T-helper 2 cell (primary cell): ENCODE measurements around the gene ADARB1.

Source experiments
- DNase-seq, 5 experiments: peaks; one replicate each; pipeline versions ENCODE4 v3.0.0 to v3.0.0-alpha.2; 2012 to 2022

Gene ADARB1

DNA sequence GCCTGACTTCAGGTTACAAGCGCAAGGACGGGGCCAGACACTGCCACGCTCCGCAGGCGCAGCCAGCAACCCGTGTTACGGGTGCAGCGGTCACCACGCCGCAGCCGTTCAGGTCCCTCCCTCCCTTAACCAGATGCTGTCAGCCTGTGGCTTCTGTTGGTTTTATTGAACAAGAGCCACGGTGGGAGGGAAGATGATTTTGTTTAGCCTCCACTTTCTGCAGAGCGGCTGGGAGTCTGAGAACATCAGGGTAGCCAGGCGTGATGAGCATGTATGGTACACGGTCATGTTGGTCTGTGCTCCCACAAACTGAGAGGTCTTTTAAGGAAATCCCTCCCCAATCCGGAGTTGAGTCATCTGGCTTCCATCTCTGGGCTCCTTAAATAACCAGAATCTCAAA, 18.5 kb upstream of the ADARB1 start:
- no peak for DNase-seq

DNA sequence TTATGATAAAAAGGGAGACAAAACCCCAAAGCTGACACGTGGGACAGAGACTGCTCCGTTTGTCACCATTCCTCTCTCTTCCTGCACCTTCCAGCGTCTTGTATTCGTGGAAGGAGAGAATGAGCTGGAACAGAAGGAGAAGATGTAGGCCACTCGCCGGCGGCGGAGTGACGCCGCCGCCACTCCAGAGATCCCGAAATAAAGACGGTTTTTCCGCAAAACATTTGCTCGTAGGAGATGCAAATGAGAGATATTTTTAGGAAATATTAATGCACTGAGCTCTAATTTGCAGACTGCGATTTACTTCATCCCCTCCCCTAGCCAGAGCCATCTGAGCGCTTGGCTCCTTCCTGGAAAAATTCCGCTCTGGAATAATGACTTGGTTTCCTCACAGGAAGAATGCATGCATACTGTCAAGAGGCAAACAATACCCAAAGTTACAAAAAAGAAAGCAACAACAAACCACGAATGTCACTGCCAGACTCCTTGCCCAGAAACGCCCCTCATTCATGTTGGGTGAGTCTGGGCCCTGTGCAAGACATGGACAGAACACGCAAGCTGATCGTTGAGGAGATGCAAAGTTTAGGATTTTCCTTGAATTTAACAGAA, 18.0 kb upstream of the ADARB1 start:
- DNase-seq = no peak

DNA sequence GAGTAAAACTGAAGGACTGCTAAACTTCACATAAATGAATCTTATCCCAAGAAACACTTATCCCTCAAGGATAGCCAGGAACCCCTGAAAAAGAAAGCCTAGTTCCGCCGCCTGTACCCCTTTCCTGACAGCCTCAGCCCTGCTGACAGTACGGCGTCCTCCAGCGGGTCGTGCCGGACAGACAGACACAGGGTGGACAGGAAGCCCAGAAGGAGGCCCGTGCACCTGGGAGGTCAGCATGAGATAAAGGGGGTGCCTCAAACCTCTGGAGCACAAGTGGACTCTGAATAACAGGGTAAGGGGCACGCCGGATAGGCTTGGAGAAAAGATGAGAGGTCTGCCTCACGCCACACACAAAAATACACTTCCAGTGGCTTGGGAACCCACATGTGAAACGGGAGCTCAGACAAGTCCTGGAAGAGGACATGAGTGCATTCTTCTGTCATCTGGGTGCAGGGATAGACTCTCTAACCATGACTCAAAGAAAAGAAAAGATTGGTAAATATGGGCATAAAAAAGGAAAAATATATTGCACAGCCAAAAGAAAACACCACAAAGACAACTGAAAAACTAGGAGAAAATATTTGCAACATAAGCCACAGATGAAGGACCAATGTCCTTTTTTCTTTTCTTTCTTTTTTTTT, 17.3 kb upstream of the ADARB1 start:
- DNase-seq = no peak

DNA sequence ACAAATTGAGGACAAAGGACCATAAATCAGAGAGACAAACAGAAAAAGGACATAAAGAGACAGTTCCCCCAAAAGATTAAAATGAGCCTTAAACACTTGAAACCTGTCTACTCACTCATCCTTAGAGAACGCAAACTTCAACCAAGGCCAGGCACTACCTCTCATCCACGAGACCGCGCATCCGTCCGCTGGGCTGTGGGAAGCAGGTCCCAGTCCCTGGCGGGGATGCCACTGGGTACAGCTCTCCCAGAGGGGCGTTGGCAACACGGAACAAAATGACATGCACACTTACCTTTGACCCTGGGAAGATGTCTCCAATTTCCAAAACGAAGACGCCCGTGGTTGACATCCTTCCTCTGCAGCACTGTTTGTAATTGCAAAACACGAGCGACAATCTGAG, 16.5 kb upstream of the ADARB1 start:
- no peak for DNase-seq

DNA sequence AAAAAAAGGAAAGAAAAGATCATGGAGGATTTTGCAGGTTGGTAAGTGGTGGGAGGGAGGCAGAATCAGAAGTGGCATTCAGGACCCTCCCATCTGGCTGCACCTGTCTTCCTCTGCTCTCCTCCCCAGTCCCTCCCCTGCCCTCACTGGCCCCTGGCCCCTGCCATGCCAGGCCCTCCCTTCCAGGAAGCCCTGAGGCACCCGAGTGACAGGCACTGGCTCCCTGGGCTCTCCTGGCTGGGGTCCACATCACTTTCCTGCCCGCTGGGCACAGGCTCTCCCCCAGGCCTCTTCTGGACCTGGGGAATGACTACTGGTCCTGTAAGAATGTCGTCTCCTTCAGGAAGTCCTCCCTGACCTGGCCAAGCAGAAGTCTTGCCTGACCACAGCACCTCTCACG, 15.3 kb upstream of the ADARB1 start:
- no peak for DNase-seq

DNA sequence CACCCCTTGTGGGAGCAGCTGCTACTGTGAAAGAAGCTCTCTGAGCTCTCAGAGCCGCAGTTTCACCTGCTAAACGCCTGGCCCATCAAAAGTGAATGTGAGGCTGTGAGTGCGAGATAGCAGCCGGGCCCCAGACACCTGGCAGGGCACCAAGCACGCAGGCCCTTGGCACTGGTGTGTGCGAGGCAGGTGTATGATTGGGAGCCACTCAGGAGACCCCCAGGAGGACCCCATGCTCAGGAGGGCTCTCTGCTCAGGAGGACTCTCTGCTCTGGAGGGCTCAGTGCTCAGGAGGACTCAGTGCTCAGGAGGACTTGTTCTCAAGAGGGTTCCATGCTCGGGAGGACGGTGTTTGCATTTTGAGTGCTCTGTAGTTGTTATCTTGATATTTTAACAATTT, 14.3 kb upstream of the ADARB1 start:
- DNase-seq = no peak

DNA sequence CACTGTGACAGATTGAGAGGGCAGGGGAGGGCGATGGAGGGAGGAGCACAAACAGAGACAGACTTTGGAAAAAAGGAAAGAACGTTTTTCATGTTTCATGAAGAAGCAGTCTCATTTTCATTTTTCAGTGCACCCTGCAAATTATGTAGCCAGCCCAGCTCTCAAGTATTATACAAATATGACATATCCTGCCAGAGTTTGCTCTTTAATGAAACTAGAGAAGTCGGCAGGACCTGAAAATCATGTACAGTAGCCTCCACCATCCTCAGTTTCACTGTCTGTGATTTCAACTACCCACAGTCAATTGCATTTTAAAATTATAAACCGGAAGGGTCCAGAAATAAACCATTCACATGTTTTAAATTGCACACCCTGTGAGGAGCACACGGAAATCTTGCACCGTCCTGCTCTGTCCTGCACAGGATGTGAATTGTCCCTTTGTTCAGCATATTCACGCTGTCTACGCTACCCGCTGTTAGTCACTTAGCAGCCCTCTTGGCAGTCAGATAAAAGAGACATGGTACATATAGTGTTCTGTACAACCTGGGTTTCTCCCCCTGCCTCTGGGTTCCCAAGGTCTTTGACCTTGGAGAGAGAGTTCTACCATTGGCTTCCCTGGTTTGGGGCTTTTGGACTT, 13.6 kb upstream of the ADARB1 start:
- DNase-seq = no peak

DNA sequence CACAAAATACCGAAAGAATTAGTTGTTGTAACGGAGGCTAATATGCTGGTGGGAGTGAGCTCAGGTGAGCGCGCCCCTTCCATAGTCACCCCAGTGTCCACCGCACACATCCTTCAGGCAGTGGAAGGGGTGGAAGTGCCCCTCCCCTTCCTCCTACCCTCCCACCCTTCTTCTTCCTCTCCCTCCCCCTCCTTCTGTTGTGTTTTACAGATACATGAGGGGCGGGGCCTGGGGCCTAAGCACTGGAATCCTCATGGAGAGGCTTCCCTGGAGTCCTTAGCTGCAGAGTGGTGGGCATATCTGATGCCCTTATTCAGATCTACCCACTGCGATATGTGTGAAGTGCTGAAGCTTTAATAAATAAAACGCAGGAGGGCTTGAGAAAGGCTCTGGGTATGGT, 10.3 kb upstream of the ADARB1 start:
- no peak for DNase-seq

DNA sequence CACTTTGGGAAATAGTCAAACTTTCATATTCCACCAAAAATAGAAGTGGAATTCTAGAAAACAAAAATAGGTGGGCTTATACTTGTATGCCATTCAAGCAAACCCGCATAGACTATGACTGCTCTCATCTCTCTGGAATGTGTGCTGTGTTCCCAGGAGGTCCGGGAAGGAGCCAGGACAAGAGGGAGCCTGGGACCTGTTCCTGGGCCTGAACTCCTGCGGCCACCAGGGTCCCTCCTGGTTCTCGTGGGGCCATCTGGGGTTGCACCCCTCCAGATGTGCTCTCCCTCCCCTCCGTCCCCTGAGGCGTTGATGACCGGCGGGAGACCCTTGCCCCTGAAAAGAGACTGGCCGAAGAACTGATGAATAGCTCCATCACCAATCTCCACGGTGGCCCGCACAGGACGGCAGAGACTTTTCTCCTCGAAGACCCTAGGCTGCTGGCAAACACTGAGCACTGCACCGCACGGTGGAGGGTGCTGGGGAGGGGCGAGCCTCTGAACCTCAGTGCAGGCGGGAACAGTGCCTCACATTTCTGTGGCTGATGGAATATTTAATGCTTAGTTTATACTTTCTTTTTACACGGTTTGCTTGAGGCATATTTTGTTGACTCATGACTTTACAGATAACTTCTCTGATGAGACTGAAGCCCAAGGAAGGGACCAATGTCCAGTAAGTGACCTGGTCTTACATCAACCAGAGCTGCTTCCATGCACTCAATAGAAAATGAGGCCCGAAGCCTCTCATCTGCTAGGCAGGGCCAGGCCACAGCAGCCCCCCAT, 9.6 kb upstream of the ADARB1 start:
- DNase-seq = no peak

DNA sequence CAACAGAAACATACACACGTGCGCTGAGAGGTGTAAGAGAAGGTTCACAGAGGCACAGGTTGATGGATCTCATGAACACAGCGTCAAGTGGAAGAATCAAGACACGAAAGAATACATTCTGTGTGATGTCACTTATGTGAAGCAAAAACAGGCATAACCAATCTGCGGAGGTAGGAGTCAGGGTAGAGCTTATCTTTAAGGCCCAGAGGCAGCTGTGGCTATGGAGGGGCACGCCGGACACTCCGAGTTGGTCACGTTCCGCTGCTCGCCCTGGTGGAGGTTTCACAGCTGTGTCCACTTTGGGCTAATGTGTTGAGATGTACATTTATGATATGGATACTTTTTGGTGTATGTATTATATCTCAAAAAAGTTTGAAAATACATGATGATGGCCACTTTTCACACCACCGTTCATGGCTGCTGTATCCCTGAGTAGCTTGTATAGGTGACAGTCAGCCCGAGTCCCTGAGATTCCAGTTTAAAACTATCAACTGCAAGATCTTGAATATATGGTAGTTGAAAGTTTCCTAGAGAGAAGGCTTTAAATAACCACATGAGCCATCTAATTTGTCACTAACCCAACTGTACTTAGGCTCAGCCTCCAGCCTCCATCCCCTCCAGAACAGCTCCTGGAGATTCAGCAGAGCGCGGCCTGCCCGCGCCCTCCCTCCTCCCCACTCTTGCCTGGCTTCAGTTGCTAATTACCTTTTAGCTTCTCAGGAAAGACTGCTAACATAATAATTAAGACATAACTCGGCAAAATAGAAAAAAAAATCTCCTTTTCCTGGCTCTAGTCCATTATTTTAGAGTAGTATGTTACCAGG, 6.7 kb upstream of the ADARB1 start:
- DNase-seq = no peak

DNA sequence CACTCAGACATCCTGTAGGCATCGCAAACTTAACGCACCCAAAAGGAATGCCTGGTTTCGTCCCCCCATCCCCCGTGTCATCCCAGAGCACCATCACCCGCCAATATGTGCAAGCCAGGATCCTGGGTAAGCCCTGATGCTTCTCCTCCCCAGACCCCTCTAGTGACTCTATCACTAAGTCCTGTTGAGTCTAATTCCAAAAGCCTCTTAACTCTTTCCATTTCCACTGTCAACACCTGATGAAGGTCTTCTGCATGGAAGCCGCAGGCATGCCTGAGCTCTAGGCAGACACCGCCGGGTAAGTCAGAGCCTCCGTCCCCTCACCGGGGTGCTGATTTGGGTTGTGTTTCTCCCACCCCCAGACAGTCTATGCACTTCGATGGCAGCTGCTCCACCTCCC, 5.3 kb upstream of the ADARB1 start:
- DNase-seq = no peak

DNA sequence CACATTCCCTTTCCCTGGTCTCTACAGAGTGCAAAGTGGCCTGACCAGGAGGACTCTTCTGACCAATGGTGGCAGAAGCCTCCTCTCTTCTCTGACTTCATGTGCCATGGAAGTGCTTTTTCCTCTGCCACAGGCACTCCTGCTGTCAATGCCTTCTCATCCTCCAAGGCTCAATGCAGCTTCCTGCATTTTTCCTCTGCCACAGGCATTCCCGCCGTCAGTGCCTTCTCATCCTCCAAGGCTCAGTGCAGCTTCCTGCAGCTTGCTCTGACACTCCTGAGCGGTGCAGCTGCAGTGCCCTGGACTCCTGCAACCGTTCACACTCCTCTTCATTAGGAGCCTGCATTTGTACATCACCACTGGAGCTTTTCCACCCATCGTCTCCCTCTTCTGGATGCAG, 4.7 kb upstream of the ADARB1 start:
- DNase-seq = no peak

DNA sequence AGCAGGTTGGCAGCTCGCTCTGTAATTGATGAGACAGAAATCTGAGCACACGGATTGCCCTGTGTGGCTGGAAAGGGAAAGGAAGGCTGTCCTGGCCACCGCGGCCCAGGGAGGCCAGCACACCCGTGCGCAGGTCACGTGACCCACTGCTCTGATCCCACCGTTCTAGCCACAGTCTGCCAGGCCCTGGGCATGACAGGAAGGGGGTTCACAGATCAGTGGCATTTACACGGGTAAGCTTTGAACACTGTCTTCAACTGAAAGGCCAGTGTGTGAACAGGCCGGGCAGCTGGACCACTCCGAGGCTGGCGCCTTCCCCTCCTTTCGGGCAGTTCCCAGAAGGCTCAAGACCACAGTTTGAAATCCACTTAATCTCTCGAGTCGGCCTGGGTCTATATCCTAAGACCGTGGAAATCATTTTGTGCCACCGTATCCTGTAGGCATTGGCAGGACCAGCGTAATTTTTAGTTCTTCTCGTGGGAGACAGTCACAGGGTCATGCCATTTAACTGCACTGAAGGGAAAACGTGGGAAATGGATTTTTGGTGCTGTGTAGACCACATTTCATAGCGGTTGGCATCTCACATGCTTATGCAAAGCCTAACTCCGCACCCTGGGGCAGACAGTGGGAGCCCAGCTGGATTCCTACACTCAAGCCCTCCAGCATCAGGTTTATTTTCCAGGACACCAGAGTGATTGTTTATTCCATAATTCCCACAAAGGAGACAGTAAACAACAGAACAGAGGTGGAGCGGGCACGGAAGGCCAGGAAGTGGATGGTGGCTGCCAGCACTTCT, 3.1 kb upstream of the ADARB1 start:
- DNase-seq = no peak

DNA sequence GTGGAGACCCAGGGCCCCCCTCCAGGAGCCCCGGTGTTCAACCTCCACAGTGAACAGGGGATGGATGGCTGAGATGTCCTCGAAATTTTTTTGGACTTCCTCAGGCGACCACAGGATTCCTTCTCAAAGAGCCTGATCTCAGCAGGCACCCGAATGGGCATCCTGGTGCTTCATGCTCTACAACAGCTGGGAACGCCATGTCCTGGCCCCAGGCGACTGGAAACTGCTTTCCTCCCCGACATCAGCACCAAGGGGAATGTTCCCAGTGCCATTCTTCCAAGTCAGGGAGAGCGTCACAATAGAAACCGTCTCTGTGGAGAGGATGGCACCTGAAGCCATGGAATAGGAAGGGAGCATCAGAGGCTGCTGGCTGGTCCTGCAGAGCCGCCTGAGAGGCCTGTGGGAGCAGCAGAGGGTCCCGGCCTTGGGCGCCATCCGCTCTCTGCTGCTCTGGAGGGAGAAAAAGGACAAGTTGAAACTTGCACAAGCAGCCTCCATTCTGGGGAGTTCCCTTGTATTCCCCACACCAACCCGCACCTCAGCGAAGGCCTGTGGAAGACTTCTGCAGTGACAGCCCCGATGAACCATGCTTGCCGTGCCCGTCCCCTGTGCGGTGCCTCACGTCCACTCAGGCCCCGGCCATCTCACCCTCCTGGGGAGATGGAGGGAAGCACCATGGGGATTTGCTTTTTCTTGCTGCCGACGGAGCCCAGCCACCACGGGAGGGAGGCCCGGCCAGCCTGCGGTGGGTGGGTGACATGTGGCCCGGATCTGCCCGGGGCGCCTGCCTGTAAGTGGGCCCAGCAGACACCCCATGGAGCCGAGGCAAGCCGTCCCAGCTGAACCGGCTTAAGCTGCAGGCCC, 2.3 kb upstream of the ADARB1 start:
- no peak for DNase-seq

DNA sequence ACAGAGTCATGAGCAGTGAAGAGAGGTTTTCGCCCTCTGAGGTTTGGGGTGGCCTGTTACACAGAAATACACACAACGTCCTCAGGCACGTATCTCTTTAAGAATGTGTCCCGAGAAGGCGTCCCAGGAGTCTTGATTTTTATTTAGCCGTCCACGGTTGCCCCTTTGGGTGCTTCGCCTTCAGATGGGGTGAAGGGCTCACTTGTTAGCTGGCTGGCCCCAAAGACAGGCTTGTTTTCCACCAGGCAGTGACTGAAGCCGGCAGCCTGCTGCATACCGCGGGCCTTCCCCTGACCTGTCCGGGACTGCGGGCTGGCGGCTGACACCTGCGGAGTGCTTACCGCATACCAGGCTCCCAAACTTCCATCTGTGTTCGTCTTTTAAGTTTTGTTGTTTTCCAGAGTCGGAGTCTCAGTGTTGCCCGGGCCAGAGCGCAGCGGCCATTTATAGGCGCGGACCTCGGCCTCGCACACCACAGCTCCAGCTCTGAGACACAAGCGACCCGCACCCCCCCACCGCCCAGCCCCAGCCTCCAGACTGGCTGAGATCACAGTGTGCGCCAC, 1.6 kb upstream of the ADARB1 start:
- no peak for DNase-seq

DNA sequence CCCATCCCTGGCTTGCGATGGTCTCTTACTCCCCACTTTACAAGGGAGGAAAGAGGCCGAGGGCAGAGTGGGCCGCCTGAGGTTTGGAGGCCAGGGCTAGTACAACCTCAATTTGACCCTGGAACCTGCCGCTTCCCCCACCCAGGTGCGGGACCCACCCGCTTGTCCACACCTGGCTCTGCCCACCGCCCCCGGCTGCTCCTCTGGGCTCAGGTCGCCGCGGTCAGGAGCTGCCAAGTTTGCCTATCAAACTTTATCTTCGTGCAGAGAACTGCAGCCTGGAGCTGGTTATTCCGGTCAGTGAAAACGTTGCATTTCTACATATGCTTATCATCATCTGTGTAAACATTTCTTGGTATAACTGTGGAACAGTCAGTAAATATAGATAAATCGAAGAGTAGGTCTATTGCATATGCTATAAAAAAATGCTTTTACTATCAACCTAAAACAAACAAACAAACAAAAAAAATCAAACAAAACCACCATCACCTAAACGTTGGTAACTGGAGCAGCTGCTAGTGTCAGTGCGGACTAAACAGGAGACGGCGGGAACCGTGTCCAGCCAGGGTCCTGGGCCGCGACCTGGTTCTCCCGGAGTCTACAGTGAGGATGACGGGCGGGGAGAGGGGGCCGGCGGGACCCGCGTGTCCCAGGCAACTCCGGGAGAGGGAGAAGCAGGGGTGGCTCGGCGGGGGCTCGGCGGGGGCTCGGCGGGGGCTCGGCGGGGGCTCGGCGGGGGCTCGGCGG, 906 bp upstream of the ADARB1 start:
- no peak for DNase-seq

DNA sequence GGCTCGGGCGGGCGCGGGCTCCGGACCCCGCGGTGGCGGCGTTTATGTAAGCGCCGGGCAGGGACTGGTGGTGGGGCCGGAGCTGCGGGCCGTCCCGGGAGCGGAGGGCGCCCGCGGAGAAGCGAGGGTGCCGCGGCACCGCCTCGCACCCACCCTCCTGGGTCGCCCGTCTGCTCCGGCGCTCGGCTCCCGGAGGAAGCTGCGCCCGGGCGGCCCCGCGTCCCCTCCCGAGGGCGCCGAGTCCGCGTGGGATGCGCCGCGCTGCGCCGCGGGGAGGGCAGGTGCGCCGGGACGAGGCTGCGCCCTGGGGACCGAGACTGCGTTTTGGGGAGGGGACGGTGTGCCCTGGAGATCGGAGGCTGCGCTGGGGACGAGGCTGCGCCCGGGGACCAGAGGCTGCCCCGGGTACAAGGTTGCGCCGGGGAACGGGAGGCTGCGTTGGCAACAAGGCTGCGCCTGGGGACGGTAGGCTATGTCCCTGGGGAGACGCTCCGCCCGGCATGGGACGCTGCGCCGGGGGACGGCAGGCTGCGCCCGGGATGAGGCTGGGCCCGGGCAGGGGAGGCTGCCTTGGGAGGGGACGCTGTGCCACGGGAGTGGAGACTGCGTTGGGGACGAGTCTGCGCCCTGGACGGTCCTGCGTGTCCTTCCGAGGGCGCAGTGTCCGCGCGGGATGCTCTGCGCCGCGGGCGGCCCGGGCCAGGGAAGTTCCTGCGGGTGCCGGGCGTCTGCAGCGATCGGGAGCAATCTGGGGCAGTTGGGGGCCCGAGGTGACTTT, 627 bp downstream of the ADARB1 start:
- DNase-seq = peak in 2 of 5 experiments; percentile 6 to 54

DNA sequence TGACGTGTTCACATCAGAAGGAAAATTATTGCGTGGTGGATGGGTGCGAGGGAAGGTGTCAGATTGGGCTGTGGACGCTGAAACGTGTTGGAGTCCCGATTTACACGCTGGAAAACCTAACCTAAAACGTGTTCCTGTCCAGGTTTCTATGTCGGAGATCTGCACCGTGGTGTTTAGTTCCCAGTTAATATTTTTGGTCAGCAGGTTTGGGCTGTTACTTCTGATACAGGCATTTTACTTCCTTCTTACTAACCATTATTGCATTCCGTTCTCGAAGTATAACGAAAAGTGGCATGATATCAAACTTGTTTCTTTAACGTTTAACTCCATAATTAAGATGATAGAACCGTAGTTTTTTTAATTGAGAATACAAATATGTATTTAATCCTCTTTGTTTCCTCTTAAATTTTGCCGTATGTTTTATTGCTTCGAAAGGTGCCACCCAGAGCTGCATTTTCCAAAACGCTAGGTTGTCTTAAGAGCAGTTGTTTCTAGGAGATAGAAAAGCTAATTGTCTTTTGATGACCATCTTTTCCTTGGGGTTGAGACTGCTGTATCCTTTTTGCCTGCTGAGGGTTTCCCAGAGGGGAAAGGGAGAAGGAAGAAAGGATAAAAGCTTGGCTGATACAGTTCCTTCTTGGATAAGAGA, 1.3 kb downstream of the ADARB1 start:
- no peak for DNase-seq
